Mesendoderm (in vitro differentiated cells): ENCODE measurements around the gene DCAF10.
"Not testable (repeated sequence)": the region's sequence is repeated elsewhere in the genome, so short reads cannot be mapped to it uniquely, and the experiment has no call there.

Source experiments
- DNase-seq: peaks from one replicate; pipeline ENCODE4 v3.0.0; 2013
- H2AK5ac ChIP-seq: 2 replicates; pipeline ENCODE4 v1.6.1; 2013; ENCODE audit warnings: low read length, inconsistent platforms
- H2BK120ac ChIP-seq: 2 replicates; pipeline ENCODE4 v1.6.1; 2013; ENCODE audit warnings: low read depth, mild to moderate bottlenecking, low read length, moderate library complexity, mixed read lengths
- H2BK15ac ChIP-seq: replicated peaks from 2 replicates; pipeline ENCODE4 v1.6.1; 2013; ENCODE audit warnings: low read depth, mild to moderate bottlenecking, moderate library complexity
- H2BK5ac ChIP-seq: 2 replicates; pipeline ENCODE4 v1.6.1; 2013; ENCODE audit warnings: low read length, inconsistent platforms
- H3K18ac ChIP-seq: 2 replicates; pipeline ENCODE4 v1.6.1; 2013; ENCODE audit warnings: mild to moderate bottlenecking, low read length, mixed read lengths
- H3K23ac ChIP-seq: one replicate; pipeline ENCODE4 v1.6.1; 2013; ENCODE audit warnings: low read length
- H3K27ac ChIP-seq: 2 replicates; pipeline ENCODE4 v1.5.1; 2013; ENCODE audit warnings: low read depth, mild to moderate bottlenecking, inconsistent platforms, low read length, moderate library complexity
- H3K27me3 ChIP-seq: 2 replicates; pipeline ENCODE4 v1.6.1; 2013; ENCODE audit warnings: low read length, control low read depth, mild to moderate bottlenecking, inconsistent platforms; ENCODE audit not compliant: insufficient read depth, poor library complexity
- H3K36me3 ChIP-seq: 2 replicates; pipeline ENCODE4 v1.6.1; 2013; ENCODE audit warnings: low read length, inconsistent platforms; ENCODE audit not compliant: control insufficient read depth, insufficient read depth
- H3K4ac ChIP-seq: one replicate; pipeline ENCODE4 v1.6.1; 2013; ENCODE audit warnings: low read depth, mild to moderate bottlenecking, low read length, moderate library complexity
- H3K4me1 ChIP-seq: 2 replicates; pipeline ENCODE4 v1.6.1; 2013; ENCODE audit warnings: low read depth, low read length, inconsistent platforms; ENCODE audit not compliant: control insufficient read depth
- H3K4me2 ChIP-seq: 2 replicates; pipeline ENCODE4 v1.6.1; 2013; ENCODE audit warnings: low read length
- H3K4me3 ChIP-seq: 2 replicates; pipeline ENCODE4 v1.5.1; 2013; ENCODE audit warnings: mild to moderate bottlenecking, low read length
- H3K56ac ChIP-seq: one replicate; pipeline ENCODE4 v1.6.1; 2013; ENCODE audit warnings: low read length
- H3K79me1 ChIP-seq: 2 replicates; pipeline ENCODE4 v1.6.1; 2013; ENCODE audit warnings: low read length, inconsistent platforms
- H3K79me2 ChIP-seq: 2 replicates; pipeline ENCODE4 v1.6.1; 2013; ENCODE audit warnings: mild to moderate bottlenecking, low read length; ENCODE audit not compliant: control insufficient read depth, insufficient read depth
- H3K9ac ChIP-seq: 2 replicates; pipeline ENCODE4 v1.6.1; 2013; ENCODE audit warnings: low read length, inconsistent platforms
- H4K5ac ChIP-seq: one replicate; pipeline ENCODE4 v1.6.1; 2013; ENCODE audit warnings: low read length
- H4K8ac ChIP-seq: one replicate; pipeline ENCODE4 v1.6.1; 2013; ENCODE audit warnings: low read depth, mild to moderate bottlenecking, control low read depth, low read length, moderate library complexity
- WGBS: extraction: QIAGEN DNeasy Blood & Tissue Kit; methylation state at CpG from one replicate; pipeline ENCODE4 v1.1.7; 2013; ENCODE audit warnings: low lambda C conversion rate, missing lambda C conversion rate; ENCODE audit not compliant: insufficient coverage; ENCODE audit errors: extremely low coverage; 5-methylcytosine and 5-hydroxymethylcytosine counted together

The DCAF10 gene

GRCh38 chr9:37908283-37908682 is 107.7 kb downstream of the DCAF10 start:
- H3K79me1 ChIP-seq, result no peaks in the 10 kb centered on the region
- no peaks in the 10 kb centered on the region for H3K27me3 ChIP-seq
- H3K36me3 ChIP-seq, result no peaks in the 10 kb centered on the region
- WGBS, result no CpG with 5 or more reads among the region's 4 CpGs
- no peak overlapping the region for H3K9ac ChIP-seq
- no peaks in the 10 kb centered on the region for H3K79me2 ChIP-seq
- peaks cover 6% of the 10 kb centered on the region for H3K4me1 ChIP-seq
- no peak overlapping the region for H3K4ac ChIP-seq
- H4K5ac ChIP-seq, result no peak overlapping the region
- no peak overlapping the region for H2BK5ac ChIP-seq
- no peak overlapping the region for H2BK15ac ChIP-seq
- no peak overlapping the region for H3K23ac ChIP-seq
- H3K27ac ChIP-seq, result no peak overlapping the region
- no peak overlapping the region for H3K4me2 ChIP-seq
- H2BK120ac ChIP-seq, result no peak overlapping the region
- no peak overlapping the region for H3K18ac ChIP-seq
- DNase-seq, result no peak
- no peak overlapping the region for H3K56ac ChIP-seq
- no peak overlapping the region for H3K4me3 ChIP-seq
- no peak overlapping the region for H2AK5ac ChIP-seq
- H4K8ac ChIP-seq, result no peak overlapping the region

DNA sequence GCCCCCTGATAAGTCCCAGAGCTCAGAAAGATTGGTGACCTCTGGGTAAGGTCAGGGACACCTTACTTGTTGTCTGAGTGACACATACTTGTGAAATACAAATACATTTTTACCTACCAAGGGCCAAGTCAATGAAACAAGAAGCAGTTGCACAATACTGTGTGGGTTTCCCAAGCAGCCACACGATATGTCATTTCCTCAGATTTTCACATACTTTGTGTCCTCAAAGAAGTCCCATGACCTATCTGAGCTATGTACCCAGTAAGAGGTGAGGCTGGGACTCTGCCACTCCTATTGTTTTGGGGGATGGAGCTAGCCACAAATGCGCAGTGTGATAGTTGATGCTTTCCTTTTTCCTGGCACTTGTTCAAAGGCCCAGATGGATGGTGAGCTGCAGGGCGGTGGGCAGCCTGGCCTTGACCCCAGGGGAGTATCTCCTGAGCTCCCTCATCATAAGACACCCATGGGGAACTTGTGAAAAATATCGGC is 108.1 kb downstream of the DCAF10 start:
- no CpG with 5 or more reads among the region's 4 CpGs for WGBS
- H3K27ac ChIP-seq, result no peak overlapping the region

DNA sequence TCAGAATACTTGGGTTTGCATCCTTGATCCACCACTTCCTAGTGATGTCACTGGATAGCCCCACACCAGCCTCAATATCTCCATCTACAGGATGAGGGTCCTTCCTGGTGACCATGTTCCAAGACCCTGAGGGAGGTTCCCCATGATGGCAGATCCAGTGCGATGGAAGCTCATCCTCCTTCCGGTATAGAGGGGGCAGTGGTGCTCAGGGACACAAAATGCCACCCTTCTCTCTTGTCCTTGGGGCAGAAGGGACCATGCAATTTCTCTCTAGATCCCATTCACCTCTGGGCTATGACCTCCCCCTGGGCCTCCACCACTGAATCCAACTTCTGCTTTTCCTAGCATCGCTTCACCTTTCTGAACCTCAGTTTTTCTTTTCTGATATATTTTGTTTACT is 108.7 kb downstream of the DCAF10 start:
- Histone ChIP-seq H2BK15ac (no peak overlapping the region), H3K27ac (no peak overlapping the region), H4K5ac (no peak overlapping the region), H3K27me3 (no peaks in the 10 kb centered on the region), H3K56ac (no peak overlapping the region), H2BK5ac (no peak overlapping the region), H3K23ac (no peak overlapping the region), H3K4me2 (no peak overlapping the region), H2AK5ac (no peak overlapping the region), H3K79me2 (no peaks in the 10 kb centered on the region), H3K4ac (no peak overlapping the region), H4K8ac (no peak overlapping the region), H3K4me3 (no peak overlapping the region), H2BK120ac (no peak overlapping the region), H3K9ac (no peak overlapping the region), H3K18ac (no peak overlapping the region), H3K36me3 (no peaks in the 10 kb centered on the region), H3K4me1 (peaks cover 6% of the 10 kb centered on the region), H3K79me1 (no peaks in the 10 kb centered on the region)
- no CpG with 5 or more reads among the region's 3 CpGs for WGBS
- peak; percentile 26 for DNase-seq

More for the DNA sequence above, 108.1 kb downstream of the DCAF10 start:
- Histone ChIP-seq H3K4me3 (no peak overlapping the region), H3K79me1 (no peaks in the 10 kb centered on the region), H3K27me3 (no peaks in the 10 kb centered on the region), H4K5ac (no peak overlapping the region), H2AK5ac (no peak overlapping the region), H3K23ac (no peak overlapping the region), H3K18ac (no peak overlapping the region), H2BK15ac (no peak overlapping the region), H3K79me2 (no peaks in the 10 kb centered on the region), H4K8ac (no peak overlapping the region), H2BK120ac (no peak overlapping the region), H3K4ac (no peak overlapping the region), H3K36me3 (no peaks in the 10 kb centered on the region), H3K4me1 (peaks cover 6% of the 10 kb centered on the region), H3K9ac (no peak overlapping the region), H2BK5ac (no peak overlapping the region), H3K56ac (no peak overlapping the region), H3K4me2 (no peak overlapping the region)
- DNase-seq, result no peak

DNA sequence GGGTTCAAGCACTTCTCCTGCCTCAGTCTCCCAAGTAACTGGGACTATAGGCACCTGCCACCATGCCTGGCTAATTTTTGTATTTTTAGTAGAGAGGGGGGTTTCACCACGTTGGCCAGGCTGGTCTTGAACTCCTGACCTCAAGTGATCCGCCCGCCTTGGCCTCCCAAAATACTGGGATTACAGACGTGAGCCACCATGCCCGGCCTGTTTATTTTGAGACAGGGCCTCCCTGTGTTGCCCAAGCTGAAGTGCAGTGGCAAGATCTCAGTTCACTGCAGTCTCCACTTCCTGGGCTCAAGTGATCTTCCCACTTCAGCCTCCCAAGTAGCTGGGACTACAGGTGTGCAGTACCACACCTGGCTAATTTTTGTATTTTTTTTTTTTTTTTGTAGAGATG is 109.2 kb downstream of the DCAF10 start:
- WGBS, result no CpG with 5 or more reads among the region's 5 CpGs
- not testable (repeated sequence) for H4K8ac ChIP-seq, H3K9ac ChIP-seq

GRCh38 chr9:37910271-37910670 is 109.7 kb downstream of the DCAF10 start:
- Histone ChIP-seq H3K27ac (no peak overlapping the region), H3K23ac (no peak overlapping the region), H3K36me3 (no peaks in the 10 kb centered on the region), H3K56ac (no peak overlapping the region), H2BK5ac (no peak overlapping the region), H3K79me1 (no peaks in the 10 kb centered on the region), H3K4me1 (no peaks in the 10 kb centered on the region), H3K9ac (no peak overlapping the region), H2AK5ac (no peak overlapping the region), H3K79me2 (no peaks in the 10 kb centered on the region), H3K4ac (no peak overlapping the region), H3K27me3 (no peaks in the 10 kb centered on the region), H2BK15ac (no peak overlapping the region), H4K8ac (no peak overlapping the region), H2BK120ac (no peak overlapping the region), H3K4me2 (no peak overlapping the region), H4K5ac (no peak overlapping the region), H3K4me3 (no peak overlapping the region), H3K18ac (no peak overlapping the region)
- no peak for DNase-seq
- no CpG with 5 or more reads among the region's 4 CpGs for WGBS

More for the DNA sequence above, 109.2 kb downstream of the DCAF10 start:
- H4K5ac ChIP-seq, H3K4me3 ChIP-seq, H3K4me2 ChIP-seq, H3K79me1 ChIP-seq, H3K23ac ChIP-seq, H2BK5ac ChIP-seq, H3K27me3 ChIP-seq, H3K4me1 ChIP-seq, DNase-seq, H3K56ac ChIP-seq, H2BK15ac ChIP-seq, H2AK5ac ChIP-seq, H3K18ac ChIP-seq, H3K79me2 ChIP-seq, H3K36me3 ChIP-seq, H3K4ac ChIP-seq, H2BK120ac ChIP-seq, H3K27ac ChIP-seq: not testable (repeated sequence)

- H3K56ac ChIP-seq, result no peak overlapping the region
- no peak overlapping the region for H2BK5ac ChIP-seq
- no peak overlapping the region for H3K18ac ChIP-seq
- H3K4me1 ChIP-seq, result no peaks in the 10 kb centered on the region
- no peak overlapping the region for H4K5ac ChIP-seq
- no peaks in the 10 kb centered on the region for H3K79me1 ChIP-seq
- H3K23ac ChIP-seq, result no peak overlapping the region
- no CpG with 5 or more reads among the region's 6 CpGs for WGBS
- H2AK5ac ChIP-seq, result no peak overlapping the region
- H3K4ac ChIP-seq, result no peak overlapping the region
- H3K79me2 ChIP-seq, result no peaks in the 10 kb centered on the region
- no peak for DNase-seq
- no peak overlapping the region for H3K27ac ChIP-seq
- no peak overlapping the region for H2BK120ac ChIP-seq
- H3K4me3 ChIP-seq, result no peak overlapping the region
- no peak overlapping the region for H3K4me2 ChIP-seq
- no peak overlapping the region for H4K8ac ChIP-seq
- no peaks in the 10 kb centered on the region for H3K36me3 ChIP-seq
- no peaks in the 10 kb centered on the region for H3K27me3 ChIP-seq
- H2BK15ac ChIP-seq, result no peak overlapping the region
- H3K9ac ChIP-seq, result no peak overlapping the region
Measured at GRCh38 chr9:37911271-37911681, 110.7 kb downstream of the DCAF10 start.
